HG03095 (cell line): ENCODE data around the gene EPS8.

ENCODE experiments used
- ATAC-seq: cut with Tn5 transposase; IDR thresholded peaks from one replicate; pipeline ENCODE4 v1.9.1; 2021; ENCODE audit warnings: moderate library complexity; ENCODE audit not compliant: unreplicated experiment

The EPS8 gene

GRCh38 chr12:15789220-15790171 lies at the start of gene EPS8:
Gene EPS8 (minus strand): TSS chr12:15789388. CDS start chr12:15682951, 106,437 bp downstream.
- ATAC-seq = peak; percentile 87

- no peak for ATAC-seq
Measured at GRCh38 chr12:15837141-15837790, 48.1 kb upstream of the EPS8 start.

GRCh38 chr12:15834575-15834974 lies 45.4 kb upstream of the EPS8 start:
- ATAC-seq = no peak

GRCh38 chr12:15831315-15831978 lies 42.3 kb upstream of the EPS8 start:
- ATAC-seq = no peak

GRCh38 chr12:15830538-15830937 lies 41.4 kb upstream of the EPS8 start:
- ATAC-seq = no peak

- ATAC-seq = no peak
Measured at GRCh38 chr12:15829949-15830348, 40.8 kb upstream of the EPS8 start.

GRCh38 chr12:15829255-15829654 lies 40.1 kb upstream of the EPS8 start:
- ATAC-seq = no peak

GRCh38 chr12:15827136-15827535 lies 37.9 kb upstream of the EPS8 start:
- ATAC-seq = no peak

- ATAC-seq = no peak
Measured at GRCh38 chr12:15824516-15824915, 35.3 kb upstream of the EPS8 start.

GRCh38 chr12:15823360-15824128 lies 34.4 kb upstream of the EPS8 start:
- no peak for ATAC-seq

GRCh38 chr12:15819644-15820437 lies 30.7 kb upstream of the EPS8 start:
- no peak for ATAC-seq

- no peak for ATAC-seq
Measured at GRCh38 chr12:15818418-15818817, 29.2 kb upstream of the EPS8 start.

- no peak for ATAC-seq
Measured at GRCh38 chr12:15815730-15816129, 26.5 kb upstream of the EPS8 start.

GRCh38 chr12:15811214-15812127 lies 22.3 kb upstream of the EPS8 start:
- no peak for ATAC-seq

GRCh38 chr12:15808652-15809051 lies 19.5 kb upstream of the EPS8 start:
- no peak for ATAC-seq

- ATAC-seq = no peak
Measured at GRCh38 chr12:15808250-15808649, 19.1 kb upstream of the EPS8 start.

GRCh38 chr12:15806826-15807225 lies 17.6 kb upstream of the EPS8 start:
- no peak for ATAC-seq

GRCh38 chr12:15801770-15802744 lies 12.9 kb upstream of the EPS8 start:
- ATAC-seq = no peak
